ENCODE measurements around the gene TCEANC.

DNA sequence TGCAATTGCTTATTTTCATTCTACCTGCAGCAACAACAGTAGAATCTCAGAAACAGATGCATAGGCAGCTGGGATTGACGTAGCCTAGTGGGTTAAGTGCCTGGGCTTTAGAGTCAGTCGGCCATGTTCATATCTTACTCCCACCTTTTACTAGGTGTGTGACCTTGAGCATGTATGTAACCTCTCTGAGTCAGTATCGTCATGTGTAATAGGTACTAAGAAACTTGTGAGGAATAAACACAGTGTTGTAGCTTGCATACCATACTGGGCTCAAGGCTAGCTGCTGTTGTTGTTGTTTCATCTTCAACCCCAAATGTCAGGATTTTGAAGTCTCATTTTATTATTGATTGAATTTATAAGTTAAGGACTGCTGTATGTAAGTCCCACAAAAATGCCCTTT lies 50.2 kb downstream of the TCEANC start:
- TF ChIP-seq POLR2A (IDR thresholded peaks at IDR 0.05), result no peak
- TF ChIP-seq, protein P1, sequence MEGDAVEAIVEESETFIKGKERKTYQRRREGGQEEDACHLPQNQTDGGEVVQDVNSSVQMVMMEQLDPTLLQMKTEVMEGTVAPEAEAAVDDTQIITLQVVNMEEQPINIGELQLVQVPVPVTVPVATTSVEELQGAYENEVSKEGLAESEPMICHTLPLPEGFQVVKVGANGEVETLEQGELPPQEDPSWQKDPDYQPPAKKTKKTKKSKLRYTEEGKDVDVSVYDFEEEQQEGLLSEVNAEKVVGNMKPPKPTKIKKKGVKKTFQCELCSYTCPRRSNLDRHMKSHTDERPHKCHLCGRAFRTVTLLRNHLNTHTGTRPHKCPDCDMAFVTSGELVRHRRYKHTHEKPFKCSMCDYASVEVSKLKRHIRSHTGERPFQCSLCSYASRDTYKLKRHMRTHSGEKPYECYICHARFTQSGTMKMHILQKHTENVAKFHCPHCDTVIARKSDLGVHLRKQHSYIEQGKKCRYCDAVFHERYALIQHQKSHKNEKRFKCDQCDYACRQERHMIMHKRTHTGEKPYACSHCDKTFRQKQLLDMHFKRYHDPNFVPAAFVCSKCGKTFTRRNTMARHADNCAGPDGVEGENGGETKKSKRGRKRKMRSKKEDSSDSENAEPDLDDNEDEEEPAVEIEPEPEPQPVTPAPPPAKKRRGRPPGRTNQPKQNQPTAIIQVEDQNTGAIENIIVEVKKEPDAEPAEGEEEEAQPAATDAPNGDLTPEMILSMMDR (IDR thresholded peaks at IDR 0.05), result no peak

All from esophagus squamous epithelium (tissue), 4 donors.